HL-60 (cell line): ENCODE results near the gene FBXO42.

Source experiments
- DNase-seq, 2 experiments: peaks; one replicate each; pipeline ENCODE4 v3.0.0-alpha.2; 2010 to 2020; ENCODE audit warnings: low read depth in 1 of 2, low spot score in 1 of 2
- H3K27ac ChIP-seq: fragments of 250-450 bp; sonication (Bioruptor Pico); replicated peaks from 2 replicates; pipeline ENCODE4 v1.5.1; 2020; ENCODE audit warnings: mild to moderate bottlenecking, moderate library complexity
- H3K27me3 ChIP-seq: fragments of 250-450 bp; sonication (Bioruptor Pico); 2 replicates; pipeline ENCODE4 v1.5.1; 2021; ENCODE audit warnings: mild to moderate bottlenecking, moderate library complexity; ENCODE audit not compliant: insufficient read depth, poor library complexity, severe bottlenecking
- H3K4me3 ChIP-seq: replicated peaks from 2 replicates; pipeline ENCODE4 v1.5.1; 2011; ENCODE audit warnings: mild to moderate bottlenecking, control low read depth, low read length; ENCODE audit not compliant: insufficient read depth
- CTCF ChIP-seq: IDR thresholded peaks from one replicate; pipeline ENCODE4 v1.5.1; 2011; ENCODE audit warnings: low read length, control low read depth, inconsistent platforms; ENCODE audit not compliant: insufficient read depth
- GABPA ChIP-seq: IDR thresholded peaks from 2 replicates; pipeline ENCODE4 v1.6.1; 2012; ENCODE audit warnings: low read depth
- POLR2AphosphoS5 ChIP-seq: IDR thresholded peaks from 2 replicates; pipeline ENCODE4 v1.6.1; 2012; ENCODE audit warnings: low read depth
- REST ChIP-seq: IDR thresholded peaks from 2 replicates; pipeline ENCODE4 v1.6.1; 2012; ENCODE audit warnings: low read depth; ENCODE audit not compliant: insufficient replicate concordance
- SPI1 ChIP-seq: IDR thresholded peaks from 2 replicates; pipeline ENCODE4 v1.6.1; 2012; ENCODE audit warnings: low read depth, mild to moderate bottlenecking, borderline replicate concordance

Gene FBXO42

DNA sequence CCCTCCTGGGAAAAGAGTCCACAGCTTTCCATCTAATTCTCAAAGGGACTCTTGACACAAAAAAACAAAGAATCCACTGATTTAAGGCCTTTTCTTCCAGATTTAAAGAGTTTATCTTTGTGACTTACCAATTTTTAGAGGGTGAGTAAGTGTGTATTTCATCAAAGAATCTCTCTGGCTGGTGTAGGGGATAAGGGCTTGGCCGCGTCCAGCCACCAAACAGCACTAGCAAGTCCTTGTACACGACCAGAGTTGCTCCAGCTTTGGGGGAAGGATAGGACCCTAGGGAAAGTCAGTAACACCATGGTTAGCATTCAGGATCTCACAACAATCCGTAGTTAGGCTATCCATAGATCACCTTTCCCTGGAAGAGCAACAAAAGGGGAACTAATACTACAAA, 95.8 kb downstream of the FBXO42 start:
- TF ChIP-seq SPI1 (no peak), CTCF (no peak), POLR2AphosphoS5 (no peak), REST (no peak), GABPA (no peak)
- Histone ChIP-seq H3K27ac (no peak overlapping the region), H3K27me3 (no peaks in the 10 kb centered on the region), H3K4me3 (no peak overlapping the region)
- DNase-seq: no peak

DNA sequence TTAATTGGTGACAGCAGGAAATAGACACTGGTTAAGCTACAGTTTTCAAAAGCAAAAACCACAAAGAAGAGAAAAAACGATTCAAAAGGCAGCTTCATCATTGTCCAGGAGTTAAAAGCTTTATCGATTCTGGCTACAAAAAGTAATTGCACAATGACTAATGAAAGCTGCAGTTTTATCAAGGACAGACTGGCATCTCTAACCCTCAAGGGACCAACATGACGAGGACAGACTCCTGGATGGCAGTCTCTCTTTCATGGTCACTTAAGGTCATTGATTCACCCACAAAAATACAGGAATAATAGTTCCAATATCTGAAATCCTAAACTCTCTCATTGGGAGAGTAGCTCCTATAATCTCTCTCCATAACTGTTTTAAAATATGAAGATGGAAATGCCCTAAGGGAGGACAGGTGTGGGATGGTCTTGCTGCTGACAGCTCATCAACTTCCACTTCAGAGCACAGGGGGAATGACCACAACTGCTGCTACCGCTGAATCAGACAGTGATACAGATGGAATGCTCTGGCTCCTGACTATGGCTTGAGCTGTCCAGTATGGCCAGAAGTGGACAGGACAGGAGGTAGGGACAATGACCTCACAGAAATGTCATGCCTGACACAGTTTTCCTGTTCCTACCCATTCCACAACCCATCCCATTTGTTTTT, 97.9 kb downstream of the FBXO42 start:
- Histone ChIP-seq H3K27ac (no peak overlapping the region), H3K27me3 (no peaks in the 10 kb centered on the region), H3K4me3 (no peak overlapping the region)
- TF ChIP-seq CTCF (no peak), REST (no peak), POLR2AphosphoS5 (no peak), GABPA (no peak), SPI1 (no peak)
- DNase-seq: no peak

- no peaks in the 10 kb centered on the region for H3K27me3 ChIP-seq
- no peak overlapping the region for H3K27ac ChIP-seq
- H3K4me3 ChIP-seq: no peak overlapping the region
- DNase-seq: no peak
- no peak for TF ChIP-seq GABPA
- TF ChIP-seq POLR2AphosphoS5: no peak
- TF ChIP-seq CTCF: no peak
- no peak for TF ChIP-seq SPI1
- TF ChIP-seq REST: no peak
Observed at GRCh38 chr1:16253332-16253922, 98.9 kb downstream of the FBXO42 start.
